ENCODE measurements around the gene NHS.

The NHS gene

DNA sequence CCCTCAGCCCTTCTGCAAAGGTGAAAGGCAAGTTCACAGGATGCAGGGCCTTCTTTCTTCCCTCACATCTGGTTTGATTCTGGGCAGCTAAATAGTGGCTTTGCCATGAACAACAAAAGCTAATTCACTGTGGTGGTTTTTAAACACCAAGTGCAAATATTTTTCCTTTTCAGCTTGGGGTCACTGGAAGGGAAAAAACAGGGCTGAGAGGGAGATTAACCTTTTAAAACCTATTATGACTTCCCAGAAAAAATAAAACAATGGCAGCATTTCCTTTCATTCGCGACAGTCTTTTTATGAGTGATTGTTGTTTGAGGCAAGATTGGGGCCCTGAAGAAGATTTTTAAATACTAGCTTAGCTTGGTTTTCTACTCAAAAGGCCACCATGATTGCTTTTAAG is 258.5 kb downstream of the NHS start:
- no peak for DNase-seq

DNA sequence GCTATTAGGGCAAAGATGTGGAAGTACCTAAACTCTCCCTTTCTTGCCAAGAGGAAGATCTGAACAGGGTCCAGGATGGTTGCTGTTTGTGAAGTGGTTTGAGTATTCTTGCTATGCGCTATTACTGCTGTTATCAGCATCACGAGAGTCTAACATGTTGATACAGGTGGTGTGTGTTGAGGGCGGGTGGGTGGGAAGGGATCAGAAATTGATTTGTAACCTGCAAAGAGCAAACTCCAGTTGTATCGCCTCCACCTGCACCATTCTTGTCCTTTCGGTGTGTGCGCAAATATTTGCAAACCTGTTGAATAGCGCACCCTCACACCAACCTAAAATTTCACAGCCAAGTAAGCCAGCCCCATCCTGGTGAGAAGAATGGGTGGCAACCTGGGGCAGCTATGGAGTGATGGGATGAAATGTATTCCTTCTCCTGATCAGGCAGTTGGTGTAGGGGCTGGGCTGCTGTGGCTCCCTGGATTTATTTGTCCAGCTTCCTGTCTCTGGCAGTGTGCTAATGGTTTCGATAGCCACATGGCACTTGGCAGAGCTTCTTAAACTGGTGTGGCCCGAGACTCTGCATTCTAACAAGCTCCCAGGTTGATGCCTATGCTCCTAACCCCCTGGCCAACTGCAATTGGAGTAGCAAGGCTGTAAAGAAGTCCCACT is 259.7 kb downstream of the NHS start:
- peak; percentile 57 for DNase-seq

DNA sequence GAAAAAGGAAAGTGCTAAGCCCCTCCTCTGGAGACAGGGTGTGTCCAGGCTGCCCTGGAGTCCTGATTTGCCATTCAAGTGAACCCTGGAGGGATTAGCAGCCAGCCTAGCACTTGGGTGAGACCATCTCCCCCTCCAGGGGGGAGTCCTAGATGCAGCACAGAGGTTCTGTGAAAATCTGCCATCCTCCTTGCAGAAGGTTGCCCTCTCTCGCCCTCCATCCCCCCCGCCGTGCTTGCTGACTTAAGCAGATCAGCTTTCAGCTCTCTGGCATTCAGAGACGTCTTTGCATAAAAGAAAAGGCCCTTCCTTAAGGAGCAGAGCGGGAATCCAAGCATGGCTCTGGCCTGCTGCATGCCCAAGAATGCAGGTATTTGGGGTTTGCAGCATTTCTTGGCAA is 260.2 kb downstream of the NHS start:
- DNase-seq, result no peak

DNA sequence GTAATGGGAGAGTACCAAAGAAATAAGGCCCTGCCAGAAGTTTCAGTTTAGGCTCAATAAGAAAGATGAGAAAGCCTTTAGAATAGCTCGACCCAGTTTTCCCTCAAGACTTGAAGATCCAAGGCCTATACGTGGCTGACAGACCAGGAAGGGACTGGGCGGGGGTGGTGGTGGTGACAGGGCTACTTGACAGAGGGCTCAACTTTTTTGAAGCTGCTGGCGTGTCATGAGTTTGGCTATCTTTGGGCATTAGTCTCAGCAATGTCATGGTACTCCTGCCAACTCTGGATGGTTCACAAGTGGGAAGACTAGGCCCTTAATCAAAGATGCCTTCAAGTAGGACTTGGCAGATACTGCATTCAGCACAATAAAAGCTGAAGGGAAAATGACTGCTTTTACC is 262.2 kb downstream of the NHS start:
- DNase-seq, result no peak

DNA sequence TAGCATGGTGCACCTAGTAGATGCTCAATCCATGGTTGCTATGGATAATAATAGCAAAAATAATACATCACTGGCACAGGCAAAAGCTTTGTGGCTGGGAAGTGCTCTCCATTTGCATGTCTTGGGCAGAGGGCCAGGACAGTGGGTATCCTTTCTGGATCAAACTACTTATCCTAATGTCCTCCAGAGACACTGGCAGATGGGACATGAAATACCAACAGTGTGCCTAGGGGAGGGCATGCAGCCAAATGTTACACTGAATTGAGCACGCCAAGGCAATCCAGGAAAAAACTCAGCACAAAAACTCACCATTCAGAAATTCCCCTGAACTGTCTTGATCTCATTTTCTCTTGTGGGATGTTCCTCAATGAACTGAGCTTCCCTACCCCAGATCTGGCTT is 263.7 kb downstream of the NHS start:
- DNase-seq, result no peak

DNA sequence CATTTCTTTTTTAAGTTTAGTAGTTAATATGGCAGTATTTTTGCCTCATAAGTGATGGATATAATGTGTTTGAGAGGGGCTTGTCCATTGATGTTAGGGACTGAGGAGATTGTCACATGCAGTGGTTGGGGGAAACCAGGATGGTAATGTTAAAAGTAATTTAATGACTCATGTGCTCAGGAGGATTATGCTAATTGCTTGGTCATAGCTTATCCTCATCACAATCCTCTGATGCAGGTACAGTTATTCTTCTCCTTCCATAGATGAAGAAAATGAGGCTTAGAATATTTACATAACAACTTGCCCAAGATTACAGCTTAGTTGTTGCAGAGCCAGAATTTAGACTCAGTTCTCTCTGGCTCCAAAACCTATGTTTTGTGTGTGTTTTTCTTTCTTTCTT is 267.9 kb downstream of the NHS start:
- no peak for DNase-seq

DNA sequence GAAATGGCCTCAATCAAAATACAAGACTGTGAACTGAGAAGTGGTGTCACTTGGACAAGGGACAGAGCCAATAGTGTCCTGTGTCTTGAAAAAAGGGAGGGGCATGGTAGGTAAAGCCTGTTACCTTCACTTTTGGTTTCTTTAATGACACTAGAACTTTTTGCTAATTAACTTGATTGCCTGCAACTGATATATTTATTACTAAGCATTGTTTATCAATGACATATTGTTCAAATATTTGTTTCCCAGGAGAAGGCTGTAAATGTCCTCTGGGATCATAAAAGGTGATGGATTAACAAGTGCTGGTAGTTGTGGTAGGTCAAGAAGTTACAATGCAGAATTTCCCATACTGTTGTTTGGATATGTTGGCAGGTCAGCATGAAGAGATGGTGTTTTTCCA is 268.5 kb downstream of the NHS start:
- DNase-seq, result no peak

DNA sequence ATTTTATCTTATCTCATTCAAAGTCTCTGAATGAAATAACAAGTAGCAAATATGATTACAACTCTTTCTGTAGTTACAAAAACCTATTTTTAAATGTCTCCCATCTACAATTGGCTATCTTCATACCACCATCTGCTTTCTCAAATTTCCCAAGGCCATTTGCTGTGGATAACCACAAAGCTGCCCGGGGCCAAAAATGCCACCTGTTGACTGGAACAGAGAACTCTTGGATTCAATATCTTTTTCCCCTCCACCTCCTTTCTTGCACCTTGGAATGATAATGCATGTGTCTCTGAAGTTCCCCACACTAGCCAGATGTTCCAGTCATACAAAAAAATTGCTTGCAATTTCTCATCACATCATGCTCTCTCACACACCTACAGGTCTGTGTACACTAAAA is 269.0 kb downstream of the NHS start:
- no peak for DNase-seq

DNA sequence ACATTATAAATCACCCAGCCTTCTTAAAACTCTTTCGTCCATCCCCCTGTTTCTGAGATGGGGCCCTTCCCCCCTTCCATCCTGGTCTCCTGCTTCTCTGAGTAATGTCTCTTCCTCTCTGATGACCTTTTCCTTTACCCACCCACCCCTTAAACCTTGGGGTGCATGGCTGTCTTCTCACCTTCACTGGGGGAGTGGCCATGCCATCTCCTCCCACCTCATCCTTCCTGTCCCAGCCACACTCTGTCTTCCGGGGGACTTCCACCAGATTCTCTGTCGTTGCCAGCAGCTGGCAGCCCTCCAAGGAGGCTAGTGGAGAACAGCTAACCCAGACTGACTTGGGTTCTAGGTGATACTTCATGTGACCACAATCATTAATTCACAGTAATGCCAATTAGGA is 279.1 kb downstream of the NHS start:
- no peak for DNase-seq

DNA sequence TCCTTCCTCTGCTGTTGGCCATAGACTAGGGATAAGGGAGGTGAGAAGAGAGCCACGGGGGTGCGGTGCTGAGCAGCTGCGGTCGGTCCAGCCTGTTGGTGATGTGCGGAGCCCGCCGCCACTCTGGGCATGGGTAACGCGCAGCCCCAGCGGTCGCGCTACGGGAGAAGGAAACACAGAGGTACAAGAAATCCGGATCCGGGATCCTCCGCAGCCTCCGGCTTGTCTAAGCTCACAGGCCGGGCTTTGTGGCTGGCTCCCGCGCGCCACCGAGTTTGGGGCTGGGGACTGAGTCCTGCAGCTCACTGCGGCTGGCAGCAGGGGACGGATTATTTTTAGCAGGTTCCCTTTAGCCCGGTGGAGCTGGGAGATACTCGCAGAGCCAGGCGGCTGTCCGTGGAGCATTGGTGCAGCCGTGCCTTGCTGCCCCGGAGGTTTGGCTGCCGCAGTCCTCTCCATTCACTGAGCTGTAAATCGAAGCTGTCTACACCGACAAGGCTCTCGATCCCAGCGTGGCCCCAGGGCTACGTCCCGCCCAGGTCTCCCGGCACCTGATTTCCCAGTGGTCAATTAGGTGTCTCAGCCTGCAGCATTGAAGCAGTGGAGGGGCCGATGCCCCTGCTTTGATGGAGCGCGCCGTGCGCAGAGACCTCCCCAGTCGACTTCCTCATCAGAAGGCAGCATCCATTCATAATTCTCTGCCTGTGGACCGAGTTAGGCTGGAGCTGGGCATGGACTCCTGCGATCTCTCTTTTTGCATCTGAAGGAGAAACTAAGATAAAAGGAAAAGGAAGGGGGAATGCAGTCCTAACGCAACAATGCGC is 280.4 kb downstream of the NHS start:
- DNase-seq, result no peak

DNA sequence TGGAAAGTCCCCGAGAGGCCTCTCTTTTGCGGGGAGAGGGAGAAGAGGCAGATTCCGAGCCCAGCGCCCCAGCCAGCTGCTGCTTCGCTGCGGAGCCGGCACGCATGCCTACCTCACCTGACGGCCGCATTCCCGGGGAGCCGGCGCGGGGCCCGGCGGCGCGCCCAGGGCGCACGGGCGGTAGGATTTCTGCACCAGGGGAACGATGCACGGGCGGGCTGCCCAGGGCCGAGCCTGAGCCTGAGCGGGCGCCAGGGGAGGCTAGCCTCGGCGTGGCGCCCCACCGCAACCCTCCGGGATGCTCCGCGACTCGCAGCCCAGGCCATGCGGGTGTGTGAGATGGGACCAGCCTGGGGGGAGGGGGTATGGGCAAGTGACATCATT is 281.0 kb downstream of the NHS start:
- DNase-seq, result no peak

DNA sequence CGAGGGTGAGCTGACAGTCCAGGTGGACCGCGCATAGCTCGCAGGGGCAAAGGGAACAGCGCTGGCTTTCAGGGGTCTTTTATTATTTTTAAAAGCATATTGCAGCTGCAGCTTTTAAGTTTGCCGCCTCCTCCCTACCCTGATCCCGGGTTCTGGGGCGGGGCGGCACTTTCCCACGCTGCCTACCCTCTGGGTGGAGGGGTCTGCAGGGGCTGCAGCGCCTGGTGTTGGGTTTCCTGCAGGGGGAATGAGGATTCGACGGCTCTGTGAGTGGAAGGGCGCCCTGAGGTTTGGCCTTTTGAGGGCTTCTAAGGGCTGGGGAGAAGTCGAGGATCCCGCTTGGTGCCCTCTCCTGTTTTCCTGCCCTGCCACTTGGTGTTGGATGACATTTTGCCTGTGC is 281.6 kb downstream of the NHS start:
- no peak for DNase-seq

DNA sequence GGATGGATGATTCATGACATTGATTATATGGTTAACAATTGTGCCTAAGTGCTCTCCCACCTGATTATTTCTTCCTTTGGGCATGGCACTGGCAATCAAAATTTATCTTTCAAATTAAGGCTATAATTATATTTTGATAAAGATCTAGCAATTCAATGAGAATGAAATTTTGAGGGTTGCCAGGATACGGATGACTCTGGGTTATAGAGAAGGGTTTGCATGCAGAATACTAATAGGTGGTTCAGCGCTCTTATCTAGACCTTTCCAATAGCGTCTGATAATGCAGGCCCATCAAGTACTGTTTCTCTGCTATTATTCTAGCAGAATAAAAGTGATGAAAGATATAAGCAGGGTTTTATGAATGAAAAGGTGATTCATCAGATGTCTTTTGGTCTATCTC is 287.4 kb downstream of the NHS start:
- no peak for DNase-seq

DNA sequence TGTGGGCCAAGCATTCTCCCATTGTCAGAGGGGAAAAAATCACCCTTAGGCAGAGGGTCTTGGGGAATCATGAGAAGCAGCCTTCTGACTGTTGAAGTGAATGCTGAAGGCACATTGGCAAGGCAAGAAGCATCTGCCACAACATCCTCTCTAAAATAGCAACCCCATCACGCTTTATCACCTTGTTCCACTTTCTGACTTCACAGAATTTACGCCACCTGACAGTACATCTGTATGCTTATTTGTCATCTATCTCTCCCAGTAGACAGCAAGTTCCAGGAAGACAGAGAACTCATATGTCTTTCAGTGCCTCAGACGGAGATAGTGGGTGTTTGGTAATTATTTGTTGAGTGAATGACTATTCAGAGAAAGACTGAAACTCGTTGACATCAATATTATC is 293.9 kb downstream of the NHS start:
- DNase-seq, result no peak

DNA sequence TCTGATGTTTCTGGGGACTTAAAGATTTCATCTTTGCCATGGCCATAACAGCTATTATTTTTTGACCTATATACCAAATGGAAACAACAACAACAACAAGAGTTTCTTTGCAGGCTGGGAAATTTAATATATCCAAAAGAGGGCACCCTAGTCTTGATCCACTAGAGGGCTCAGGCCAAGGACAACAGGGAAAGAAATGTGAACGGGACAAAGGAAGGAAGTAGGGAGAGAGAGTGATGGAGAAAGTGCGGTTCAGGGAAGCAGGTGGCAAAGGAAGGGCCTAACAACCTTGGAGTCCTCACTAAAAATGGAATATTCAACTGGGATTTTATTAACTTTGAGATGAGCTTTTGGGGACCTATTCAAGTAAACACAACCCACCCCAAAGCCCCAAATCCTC is 294.5 kb downstream of the NHS start:
- no peak for DNase-seq

DNA sequence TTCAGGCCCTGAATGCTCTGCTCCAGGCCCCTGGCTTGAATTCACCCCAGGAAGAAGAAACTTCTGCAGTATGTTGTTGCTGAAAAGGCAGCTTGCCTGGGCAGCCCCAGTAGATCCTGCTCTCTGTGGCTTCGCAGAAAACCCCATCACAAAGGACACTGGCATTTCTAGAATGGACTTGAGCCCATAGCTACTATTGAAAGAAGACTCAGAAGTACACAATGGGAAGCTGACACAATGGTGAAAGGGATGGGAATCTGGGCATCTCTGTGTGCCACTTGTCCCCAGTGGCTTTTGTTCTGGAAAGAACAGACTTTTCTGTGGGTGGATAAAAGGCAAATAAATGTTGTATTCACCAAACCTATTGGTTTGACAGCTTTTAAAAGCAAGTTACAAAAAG is 294.9 kb downstream of the NHS start:
- no peak for DNase-seq

DNA sequence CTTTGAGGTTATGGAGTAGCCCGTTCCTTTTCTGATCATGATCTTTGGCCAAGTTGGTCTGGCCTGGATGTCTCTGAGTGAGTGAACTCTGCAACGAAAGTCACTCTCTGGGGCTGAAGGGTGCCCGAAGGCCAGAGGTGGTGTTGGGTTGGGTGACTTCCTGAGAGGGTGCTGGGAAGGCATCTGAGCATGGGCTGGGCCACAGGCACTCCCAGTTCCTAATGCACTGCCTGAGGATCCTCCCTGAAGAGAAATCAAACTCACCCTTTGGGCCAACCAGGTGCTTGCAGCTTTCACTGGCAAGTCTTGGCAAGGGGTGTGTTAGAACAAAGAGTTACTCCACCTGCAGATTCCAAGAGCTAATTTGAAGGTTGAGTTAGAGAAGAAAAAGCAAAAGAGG is 295.9 kb downstream of the NHS start:
- DNase-seq, result no peak

DNA sequence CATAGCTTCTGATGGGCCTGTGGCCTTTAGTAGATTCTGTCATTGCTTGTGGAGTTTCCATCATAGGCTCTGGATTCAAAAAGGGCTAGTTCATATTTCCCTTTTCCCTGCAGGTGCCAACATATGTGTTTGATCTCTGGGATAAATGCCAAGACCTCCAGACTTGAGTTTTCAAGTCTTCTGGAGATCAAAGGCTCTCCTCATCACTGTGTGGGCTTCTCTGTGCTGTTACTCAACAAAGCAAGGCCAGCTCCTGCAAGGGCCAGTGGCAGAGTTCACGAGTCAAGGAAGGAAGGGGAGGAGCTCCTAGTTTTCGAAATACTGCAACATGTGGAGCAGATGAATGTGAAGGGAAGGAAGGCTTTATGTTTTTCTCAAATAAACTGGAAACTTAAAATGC is 299.6 kb downstream of the NHS start:
- DNase-seq, result no peak

DNA sequence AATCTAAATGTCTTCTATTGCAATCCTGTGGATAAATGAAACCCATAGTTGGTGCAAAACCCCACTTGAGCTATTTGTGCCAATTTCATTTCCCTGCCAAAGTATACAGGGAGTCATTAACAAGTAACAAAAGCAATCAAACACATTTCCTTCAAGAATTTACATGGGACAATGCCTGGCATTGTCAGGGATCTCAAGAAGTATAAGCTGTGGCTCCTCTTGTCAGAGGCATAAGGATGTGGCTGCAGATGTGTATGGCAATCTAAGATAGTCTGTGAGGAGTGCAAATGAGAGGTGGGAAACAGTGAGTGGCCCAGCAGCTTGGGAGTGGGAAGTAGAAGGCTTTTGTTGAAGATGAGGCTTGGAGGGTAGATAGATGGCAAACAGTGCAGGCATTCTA is 304.3 kb downstream of the NHS start:
- DNase-seq, result no peak

DNA sequence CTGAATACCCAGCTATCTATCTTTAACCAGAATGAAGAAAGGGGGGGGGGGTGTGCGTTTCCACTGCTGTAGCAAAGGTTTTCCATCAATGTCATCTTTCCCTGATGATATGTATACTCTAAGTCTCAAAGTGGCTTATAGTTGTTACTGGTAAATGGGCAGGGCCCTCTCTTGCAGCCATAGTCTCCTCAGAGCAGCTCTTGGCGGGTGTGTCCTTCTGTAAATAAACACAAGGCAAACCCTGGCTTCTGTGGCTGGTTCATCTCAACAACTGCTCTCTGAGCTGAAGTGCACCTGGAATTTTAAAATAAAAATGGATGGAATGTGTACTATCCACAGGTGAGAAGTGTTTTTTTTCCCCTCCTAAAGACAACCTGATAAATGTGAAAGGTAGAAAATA is 304.8 kb downstream of the NHS start:
- no peak for DNase-seq

DNA sequence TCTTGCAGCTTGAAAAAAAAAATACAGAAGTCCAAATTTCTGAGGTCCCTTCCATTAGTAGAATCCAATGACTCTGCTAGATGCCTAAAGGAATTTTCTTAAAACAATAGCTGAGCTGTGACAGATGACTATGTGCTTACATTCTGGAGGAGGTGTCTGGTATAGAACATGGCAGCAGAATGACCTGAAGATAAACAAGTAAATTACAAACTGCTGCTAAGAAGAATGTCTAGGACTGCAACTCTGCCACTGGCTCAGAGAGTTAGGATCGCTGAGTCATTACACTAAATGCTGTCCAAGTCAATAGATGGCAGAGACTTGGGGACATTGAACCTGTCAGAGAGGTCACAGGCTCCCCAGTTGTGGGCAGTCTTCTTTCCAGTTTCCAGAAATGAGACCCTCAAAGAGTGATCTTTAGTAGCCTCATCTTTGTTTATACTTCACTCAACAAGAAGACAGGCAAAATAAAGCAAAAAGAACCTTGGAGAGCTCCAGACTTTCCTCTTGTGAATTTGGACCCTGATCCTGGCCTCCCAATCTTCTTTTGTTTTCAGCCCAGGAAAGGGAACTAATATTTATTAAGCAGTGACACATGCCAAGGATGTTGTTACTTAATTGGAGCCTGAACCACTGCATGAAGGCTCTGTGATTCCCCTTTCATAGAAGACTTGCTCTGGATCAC is 305.9 kb downstream of the NHS start:
- no peak for DNase-seq

DNA sequence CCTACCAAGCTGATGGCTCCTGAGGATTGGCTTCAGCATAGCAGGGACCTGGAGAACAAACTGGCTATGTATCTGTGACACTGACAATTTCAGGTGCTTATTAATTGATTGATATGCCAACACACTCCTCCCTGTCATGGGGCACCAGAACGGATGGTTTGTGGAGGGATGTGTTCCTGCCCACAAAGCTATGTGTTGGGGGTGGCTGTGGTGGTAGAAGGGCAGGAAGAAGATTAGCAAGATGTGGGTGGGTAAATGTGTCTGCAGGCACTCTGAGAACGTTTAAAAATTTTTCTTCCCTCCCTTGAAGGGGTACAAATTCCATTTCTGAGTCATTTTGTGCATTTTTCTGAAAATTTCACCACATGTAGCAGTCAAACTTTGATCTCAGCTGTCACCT is 307.3 kb downstream of the NHS start:
- DNase-seq, result no peak

DNA sequence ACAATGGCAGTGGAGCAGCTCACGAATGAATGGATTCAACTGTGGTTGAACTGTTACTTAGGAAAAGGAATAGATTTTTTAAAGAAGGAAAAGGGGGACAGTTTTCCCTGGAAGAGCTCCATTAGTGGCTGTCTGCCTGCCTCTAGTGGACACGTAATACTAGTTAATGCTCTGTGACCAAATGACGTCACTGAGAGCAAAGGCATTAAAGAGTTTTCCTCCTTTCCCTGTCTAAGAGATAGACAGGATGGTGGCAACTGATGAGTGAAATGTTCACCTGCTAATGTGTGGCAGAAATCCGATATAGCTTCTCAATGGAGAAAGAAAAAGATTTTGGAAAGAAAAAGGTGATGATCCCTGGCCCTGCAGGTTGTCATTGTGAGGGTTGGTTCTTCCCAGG is 310.0 kb downstream of the NHS start:
- no peak for DNase-seq

DNA sequence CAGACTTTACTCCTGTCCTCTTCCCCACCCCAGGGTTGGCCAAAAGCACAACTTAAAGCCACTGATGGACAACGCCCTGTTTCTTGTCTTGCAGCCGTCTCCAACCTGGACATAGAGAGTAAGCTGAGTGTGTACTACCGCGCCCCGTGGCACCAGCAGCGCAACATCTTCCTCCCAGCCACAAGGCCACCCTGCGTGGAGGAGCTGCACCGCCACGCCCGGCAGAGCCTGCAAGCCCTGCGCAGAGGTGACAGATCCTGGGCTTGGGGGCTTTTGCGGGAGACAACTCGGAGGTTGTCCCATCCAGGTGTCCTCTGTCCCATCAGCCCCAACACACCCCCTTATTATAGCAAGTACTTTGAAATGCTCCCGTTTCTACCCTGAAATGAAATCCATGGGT is 312.6 kb downstream of the NHS start:
- DNase-seq, result no peak

Data from NCI-H774 (cell line).